D721Med (cell line): Measurements from ENCODE around the gene CHCHD1.
"Not testable (repeated sequence)": the region's sequence is repeated elsewhere in the genome, so short reads cannot be mapped to it uniquely, and the experiment has no call there.

ENCODE experiments used
- DNase-seq: peaks from one replicate; pipeline ENCODE4 v3.0.0; 2011; ENCODE audit warnings: low spot score; ENCODE audit not compliant: insufficient read length
- FAIRE-seq: peaks from 2 replicates; lab custom pipeline; 2011; peaks lifted over from hg19 to GRCh38; lab: Jason Lieb, UNC
- CTCF ChIP-seq: IDR thresholded peaks from 2 replicates; pipeline ENCODE4 v1.5.1; 2012; ENCODE audit warnings: mild to moderate bottlenecking, control low read depth; ENCODE audit not compliant: insufficient read depth; ENCODE audit errors: missing control alignments

Gene CHCHD1

DNA sequence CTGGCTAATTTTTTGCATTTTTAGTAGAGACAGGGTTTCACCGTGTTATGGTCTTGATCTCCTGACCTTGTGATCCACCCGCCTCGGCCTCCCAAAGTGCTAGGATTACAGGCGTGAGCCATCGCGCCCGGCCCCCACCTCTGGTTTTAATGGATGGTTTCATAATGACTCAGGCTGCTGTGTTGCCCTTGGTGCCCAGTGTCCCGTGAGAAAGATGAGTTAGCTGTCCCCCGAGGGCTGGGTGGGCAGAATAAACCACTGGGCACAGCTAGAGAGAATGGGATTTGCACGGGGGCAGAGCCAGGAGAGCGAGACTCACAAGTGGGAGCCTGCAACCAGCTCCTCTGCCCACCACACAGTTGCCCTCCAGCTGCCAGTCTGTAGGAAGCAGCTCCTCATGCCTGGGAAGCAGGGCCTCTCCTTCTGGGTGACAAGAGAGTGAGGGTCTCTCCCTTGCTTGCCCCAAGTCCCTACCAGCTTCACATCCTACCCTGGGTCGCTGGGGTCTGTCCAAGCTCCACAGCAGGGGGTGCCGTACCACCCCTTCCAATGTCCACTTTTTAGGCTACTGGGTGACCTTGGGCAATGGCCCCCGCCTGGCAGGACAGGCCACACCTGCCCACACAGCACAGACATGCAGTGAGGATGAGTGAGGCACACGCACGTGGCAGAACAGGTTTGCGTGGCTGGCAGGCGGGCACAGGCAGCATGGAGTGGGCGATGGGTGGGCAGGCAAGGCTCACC lies 45.7 kb downstream of the CHCHD1 start:
- FAIRE-seq (no peak), DNase-seq (no peak)
- no peak for TF ChIP-seq CTCF

DNA sequence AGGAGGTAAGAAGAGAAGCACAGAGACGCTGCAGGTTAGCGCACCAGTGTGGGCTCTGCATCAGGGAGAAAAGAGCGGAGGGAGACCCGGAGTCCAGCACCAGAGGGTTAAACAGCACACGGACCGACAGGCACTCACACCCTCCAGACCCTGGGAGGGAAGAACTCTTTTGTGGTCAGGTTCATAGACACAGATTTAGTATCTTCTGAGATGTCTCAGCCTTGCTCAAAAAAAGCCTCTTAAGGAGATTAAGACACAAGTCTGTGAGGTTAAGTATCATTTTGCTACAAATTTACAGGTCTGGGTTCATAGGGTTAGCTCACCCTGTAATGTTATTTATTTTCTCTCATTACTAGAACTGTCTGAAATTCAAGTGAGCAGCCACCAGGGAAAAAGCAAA lies 46.3 kb downstream of the CHCHD1 start:
- no peak for DNase-seq
- FAIRE-seq, result peak; percentile 35
- no peak for TF ChIP-seq CTCF

DNA sequence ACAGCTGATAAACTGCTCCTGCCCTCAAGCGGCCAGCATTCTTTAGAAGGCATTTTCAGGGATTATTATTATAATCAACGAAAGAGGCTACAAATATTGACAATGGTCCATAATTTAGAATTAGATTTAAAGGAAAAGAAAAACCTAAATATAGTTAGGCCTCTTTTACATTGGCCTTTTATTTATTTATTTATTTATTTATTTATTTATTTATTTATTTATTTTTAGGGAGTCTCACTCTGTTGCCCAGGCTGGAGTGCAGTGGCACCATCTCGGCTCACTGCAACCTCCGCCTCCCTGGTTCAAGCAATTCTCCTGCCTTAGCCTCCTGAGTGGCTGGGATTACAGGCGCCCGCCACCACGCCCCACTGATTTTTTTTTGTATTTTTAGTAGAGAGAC lies 47.2 kb downstream of the CHCHD1 start:
- not testable (repeated sequence) for DNase-seq, FAIRE-seq
